GM13977 (cell line): Measurements from ENCODE around the gene KLF11.
A peak's percentile ranks its signal among the peaks of the same experiment; 100 is the strongest.

Experiments used
- DNase-seq: peaks from one replicate; pipeline ENCODE4 v3.0.0; 2012; ENCODE audit warnings: low spot score
- in situ Hi-C: fragments of 300-500 bp; cut with MboI; formaldehyde crosslinking; loops from one replicate; pipeline ENCODE4 v1.12.0; 2022; ENCODE audit warnings: low sequenced_read_pairs, low pct_unique_long_range_greater_than_20kb, mixed read lengths, inconsistent platforms; ENCODE audit not compliant: unreplicated experiment
- TF ChIP-seq, protein P1 (sequence below): IDR thresholded peaks from 2 replicates; pipeline ENCODE4 v1.5.1; 2012; ENCODE audit warnings: mild to moderate bottlenecking, control low read depth; ENCODE audit not compliant: insufficient read depth; ENCODE audit errors: extremely low read depth, missing control alignments

KLF11 gene

DNA sequence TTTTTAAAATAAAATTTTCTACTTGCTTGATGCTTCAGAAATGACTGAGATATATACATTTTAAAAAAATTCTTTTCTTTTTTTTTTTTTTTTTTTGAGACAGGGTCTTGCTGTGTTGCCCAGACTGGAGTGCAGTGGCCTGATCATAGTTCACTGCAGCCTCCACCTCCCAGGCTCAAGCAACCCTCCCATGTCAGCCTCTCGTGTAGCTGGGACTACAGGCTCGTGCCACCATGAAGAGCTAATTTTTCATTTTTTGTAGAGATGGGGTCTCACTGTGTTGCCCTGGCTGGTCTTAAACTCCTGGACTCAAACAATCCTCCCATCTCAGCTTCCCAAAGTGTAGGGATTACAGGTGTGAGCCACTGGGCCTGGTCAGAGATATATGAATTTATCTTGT, 24.0 kb downstream of the KLF11 start:
- in situ Hi-C loops, result no loop called here
- no peak for DNase-seq
- TF ChIP-seq, protein P1, sequence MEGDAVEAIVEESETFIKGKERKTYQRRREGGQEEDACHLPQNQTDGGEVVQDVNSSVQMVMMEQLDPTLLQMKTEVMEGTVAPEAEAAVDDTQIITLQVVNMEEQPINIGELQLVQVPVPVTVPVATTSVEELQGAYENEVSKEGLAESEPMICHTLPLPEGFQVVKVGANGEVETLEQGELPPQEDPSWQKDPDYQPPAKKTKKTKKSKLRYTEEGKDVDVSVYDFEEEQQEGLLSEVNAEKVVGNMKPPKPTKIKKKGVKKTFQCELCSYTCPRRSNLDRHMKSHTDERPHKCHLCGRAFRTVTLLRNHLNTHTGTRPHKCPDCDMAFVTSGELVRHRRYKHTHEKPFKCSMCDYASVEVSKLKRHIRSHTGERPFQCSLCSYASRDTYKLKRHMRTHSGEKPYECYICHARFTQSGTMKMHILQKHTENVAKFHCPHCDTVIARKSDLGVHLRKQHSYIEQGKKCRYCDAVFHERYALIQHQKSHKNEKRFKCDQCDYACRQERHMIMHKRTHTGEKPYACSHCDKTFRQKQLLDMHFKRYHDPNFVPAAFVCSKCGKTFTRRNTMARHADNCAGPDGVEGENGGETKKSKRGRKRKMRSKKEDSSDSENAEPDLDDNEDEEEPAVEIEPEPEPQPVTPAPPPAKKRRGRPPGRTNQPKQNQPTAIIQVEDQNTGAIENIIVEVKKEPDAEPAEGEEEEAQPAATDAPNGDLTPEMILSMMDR, result no peak

- in situ Hi-C loops, result no loop called here
Observed at GRCh38 chr2:10067881-10068280, 24.5 kb downstream of the KLF11 start.

GRCh38 chr2:10071176-10071575, 27.8 kb downstream of the KLF11 start:
- DNase-seq, result no peak
- TF ChIP-seq, protein P1, result no peak
- in situ Hi-C loops, result no loop called here

More at GRCh38 chr2:10067881-10068280, 24.5 kb downstream of the KLF11 start:
- TF ChIP-seq, protein P1, result no peak
- no peak for DNase-seq

- no peak for DNase-seq
- in situ Hi-C loops, result no loop called here
- TF ChIP-seq, protein P1, result no peak
Observed at GRCh38 chr2:10071595-10071994, 28.2 kb downstream of the KLF11 start.

GRCh38 chr2:10072656-10073480, 29.5 kb downstream of the KLF11 start:
- TF ChIP-seq, protein P1, result peak; percentile 89
- DNase-seq, result peak; percentile 90
- in situ Hi-C loops, result no loop called here

GRCh38 chr2:10073706-10074105, 30.4 kb downstream of the KLF11 start:
- TF ChIP-seq, protein P1, result no peak
- in situ Hi-C loops, result no loop called here
- no peak for DNase-seq

DNA sequence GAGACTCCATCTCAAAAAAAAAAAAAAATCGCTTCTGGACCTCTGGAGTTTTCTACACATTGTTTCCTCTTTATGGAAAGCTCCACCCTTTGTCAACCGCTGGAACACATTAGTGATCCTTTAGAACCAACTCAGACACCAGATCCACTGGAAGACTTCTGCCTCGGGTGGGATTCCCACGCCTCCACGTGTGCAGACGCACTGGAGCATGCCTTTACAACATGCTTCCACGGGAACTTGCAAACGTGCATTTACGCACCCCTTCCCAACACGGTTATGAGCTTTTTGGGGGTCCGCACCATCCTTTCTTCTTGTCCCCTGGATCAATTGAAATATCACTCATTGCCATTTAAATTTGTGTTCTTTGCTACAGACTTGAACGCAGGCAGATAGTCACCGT, 31.8 kb downstream of the KLF11 start:
- no peak for DNase-seq
- TF ChIP-seq, protein P1, result no peak
- in situ Hi-C loops, result no loop called here
